Testis (tissue), 2 donors: ENCODE data around the gene GCNT2.

ENCODE experiments used
- POLR2A ChIP-seq: fragments of 450-650 bp; IDR thresholded peaks from one replicate; pipeline ENCODE4 v1.6.1; 2017; ENCODE audit warnings: antibody characterized with exemption, mild to moderate bottlenecking, moderate library complexity
- TF ChIP-seq, protein P1 (sequence below), 3 experiments: fragments of 450-650 bp in 2 of 3; fragments of 200-600 bp in 1 of 3; sonication (generic) in 1 of 3; IDR thresholded peaks; one replicate each; pipeline ENCODE4 v1.5.1; 2016 to 2019; ENCODE audit warnings: antibody characterized with exemption in 3 of 3, mild to moderate bottlenecking in 2 of 3, moderate library complexity in 1 of 3

DNA sequence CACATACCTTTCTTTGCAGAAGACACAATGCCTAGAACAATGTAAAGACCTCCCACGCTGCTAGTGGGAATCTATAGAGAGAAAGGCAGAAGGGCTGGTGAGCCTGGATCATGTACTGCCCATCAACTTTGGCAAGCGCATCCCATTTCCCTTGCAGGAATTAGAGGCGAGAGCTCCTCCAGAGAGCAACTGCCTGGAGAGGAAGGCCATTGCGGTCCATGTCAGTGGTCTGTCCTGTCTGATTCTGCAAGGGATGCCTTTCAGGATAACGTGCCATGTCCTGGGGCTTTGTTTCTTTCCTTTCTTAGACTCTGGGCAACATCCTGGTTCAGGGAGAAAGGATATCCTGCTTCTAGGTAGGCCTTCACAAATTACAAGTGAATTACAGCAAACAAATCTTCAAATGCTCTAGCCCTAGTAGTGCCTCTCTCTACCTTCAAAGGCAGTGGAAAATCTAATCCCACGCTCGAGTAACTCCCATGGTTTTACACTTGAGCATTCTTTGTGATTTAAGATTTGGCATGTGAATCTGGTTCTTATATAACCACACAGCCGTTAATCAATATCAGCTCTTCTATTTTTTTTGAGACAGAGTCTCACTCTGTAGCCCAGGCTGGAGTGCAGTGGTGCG lies 38.5 kb downstream of the GCNT2 start:
- TF ChIP-seq, protein P1, sequence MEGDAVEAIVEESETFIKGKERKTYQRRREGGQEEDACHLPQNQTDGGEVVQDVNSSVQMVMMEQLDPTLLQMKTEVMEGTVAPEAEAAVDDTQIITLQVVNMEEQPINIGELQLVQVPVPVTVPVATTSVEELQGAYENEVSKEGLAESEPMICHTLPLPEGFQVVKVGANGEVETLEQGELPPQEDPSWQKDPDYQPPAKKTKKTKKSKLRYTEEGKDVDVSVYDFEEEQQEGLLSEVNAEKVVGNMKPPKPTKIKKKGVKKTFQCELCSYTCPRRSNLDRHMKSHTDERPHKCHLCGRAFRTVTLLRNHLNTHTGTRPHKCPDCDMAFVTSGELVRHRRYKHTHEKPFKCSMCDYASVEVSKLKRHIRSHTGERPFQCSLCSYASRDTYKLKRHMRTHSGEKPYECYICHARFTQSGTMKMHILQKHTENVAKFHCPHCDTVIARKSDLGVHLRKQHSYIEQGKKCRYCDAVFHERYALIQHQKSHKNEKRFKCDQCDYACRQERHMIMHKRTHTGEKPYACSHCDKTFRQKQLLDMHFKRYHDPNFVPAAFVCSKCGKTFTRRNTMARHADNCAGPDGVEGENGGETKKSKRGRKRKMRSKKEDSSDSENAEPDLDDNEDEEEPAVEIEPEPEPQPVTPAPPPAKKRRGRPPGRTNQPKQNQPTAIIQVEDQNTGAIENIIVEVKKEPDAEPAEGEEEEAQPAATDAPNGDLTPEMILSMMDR (IDR thresholded peaks at IDR 0.05), result no peak
- TF ChIP-seq POLR2A, result no peak
